Measurements from ENCODE around the gene FGD3.

- TF ChIP-seq, protein P1, sequence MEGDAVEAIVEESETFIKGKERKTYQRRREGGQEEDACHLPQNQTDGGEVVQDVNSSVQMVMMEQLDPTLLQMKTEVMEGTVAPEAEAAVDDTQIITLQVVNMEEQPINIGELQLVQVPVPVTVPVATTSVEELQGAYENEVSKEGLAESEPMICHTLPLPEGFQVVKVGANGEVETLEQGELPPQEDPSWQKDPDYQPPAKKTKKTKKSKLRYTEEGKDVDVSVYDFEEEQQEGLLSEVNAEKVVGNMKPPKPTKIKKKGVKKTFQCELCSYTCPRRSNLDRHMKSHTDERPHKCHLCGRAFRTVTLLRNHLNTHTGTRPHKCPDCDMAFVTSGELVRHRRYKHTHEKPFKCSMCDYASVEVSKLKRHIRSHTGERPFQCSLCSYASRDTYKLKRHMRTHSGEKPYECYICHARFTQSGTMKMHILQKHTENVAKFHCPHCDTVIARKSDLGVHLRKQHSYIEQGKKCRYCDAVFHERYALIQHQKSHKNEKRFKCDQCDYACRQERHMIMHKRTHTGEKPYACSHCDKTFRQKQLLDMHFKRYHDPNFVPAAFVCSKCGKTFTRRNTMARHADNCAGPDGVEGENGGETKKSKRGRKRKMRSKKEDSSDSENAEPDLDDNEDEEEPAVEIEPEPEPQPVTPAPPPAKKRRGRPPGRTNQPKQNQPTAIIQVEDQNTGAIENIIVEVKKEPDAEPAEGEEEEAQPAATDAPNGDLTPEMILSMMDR (IDR thresholded peaks at IDR 0.05; ENCODE audit: insufficient read depth, low read length, poor library complexity, severe bottlenecking), result no peak
- no peak for TF ChIP-seq EZH2phosphoT487 (conservative IDR thresholded peaks at IDR 0.05; ENCODE audit: low read length)
Observed at GRCh38 chr9:92960561-92961290, 13.4 kb downstream of the FGD3 start.

Measured in SU-DHL-6 (cell line).